Measurements from ENCODE around the gene TEKT3.

Gene TEKT3

DNA sequence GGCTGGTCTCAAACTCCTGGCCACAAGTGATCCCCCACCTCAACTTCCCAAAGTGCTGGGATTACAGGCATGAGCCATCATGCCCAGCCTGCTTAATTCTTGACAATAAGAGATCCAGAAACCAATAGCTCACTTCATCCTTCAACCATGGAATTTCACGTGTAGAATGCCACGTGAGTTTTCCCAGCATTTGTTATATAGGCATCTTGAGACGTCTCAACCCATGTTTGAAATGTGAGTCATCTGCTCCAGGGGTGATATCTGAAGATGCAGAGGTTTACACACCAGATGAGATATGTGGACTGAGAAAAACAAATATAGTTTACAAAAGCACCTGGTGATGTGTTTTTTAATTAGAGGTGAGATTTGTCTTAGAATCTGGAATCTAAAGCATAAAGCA is 7.1 kb downstream of the TEKT3 start:
- H3K4me3 ChIP-seq (ENCODE audit: low read length) = no peak overlapping the region
- TF ChIP-seq ZNF274 (IDR thresholded peaks at IDR 0.05; ENCODE audit: low read depth, low read length) = no peak

DNA sequence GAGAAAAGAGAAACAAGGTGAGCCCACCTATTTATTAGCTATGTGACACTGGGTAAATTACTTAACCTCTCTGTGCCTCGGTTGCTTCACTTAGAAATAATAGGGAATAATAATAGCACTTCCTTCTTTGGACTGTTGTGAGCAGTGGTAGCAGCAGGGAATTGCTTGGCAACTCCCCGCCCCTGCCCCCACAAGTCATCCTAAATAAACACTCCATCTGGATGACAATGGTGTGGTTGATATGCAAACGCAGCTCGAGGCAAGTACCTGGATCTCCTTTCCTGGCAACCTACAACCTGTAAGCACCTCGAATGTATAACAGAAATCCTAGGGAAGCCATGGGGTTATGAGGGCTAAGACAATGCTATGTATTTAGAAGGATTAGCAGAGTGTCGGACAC is 9.1 kb downstream of the TEKT3 start:
- no peak for TF ChIP-seq ZNF274 (IDR thresholded peaks at IDR 0.05; ENCODE audit: low read depth, low read length)
- no peak overlapping the region for H3K4me3 ChIP-seq (ENCODE audit: low read length)

DNA sequence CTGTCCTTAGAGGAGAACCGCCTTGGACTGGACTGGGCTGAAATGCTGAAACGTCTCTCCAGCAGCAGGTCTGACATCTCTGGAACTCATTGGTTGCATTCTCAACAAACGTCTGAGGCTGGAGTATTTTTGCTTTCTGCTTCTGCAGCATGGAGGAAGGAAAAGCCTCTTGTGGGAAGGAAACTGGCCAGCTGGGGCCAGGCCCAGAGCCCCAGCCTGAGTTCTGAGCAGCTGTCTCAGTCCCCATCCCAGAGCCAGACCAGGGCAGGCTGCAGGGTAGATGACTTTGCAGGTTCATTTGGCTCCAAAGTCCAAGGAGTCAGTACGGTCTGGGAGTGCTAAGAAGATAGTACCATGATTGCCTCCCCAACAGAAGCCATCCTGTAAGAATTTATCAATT is 18.3 kb downstream of the TEKT3 start:
- no peak for TF ChIP-seq ZNF274 (IDR thresholded peaks at IDR 0.05; ENCODE audit: low read depth, low read length)
- no peak overlapping the region for H3K4me3 ChIP-seq (ENCODE audit: low read length)

DNA sequence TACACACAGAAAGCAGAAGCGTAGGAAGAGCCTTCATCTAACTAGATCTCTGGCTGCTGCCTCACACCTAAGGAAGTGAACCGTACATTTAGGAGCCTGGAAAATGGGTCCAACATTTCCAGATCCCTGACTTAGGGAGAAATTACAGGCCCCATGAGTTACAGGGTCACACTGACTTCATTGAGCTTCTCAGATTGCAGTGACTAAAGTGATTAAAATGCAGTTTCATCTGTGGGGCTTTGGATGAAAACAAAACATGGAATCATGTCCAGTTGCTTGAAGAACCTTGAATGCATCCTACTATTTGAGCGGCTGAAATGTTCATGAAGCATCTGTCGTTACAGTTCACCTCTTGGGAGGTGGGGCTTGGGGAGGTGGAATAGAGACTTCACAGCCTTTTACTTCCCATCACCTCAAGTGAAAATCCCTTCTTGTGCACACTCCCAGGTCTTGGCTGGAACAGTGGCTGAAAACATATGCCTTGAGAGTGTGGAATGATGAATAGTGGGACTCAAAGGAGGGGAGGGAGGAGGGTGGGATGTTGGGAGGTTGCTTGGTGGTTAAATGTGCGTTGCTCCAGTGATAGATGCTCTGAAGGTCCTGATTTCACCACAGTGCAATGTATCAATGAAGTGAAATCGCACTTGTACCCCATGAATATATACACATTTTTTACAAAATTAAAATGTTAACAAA is 19.7 kb downstream of the TEKT3 start:
- TF ChIP-seq ZNF274 (IDR thresholded peaks at IDR 0.05; ENCODE audit: low read depth, low read length) = no peak
- no peak overlapping the region for H3K4me3 ChIP-seq (ENCODE audit: low read length)

DNA sequence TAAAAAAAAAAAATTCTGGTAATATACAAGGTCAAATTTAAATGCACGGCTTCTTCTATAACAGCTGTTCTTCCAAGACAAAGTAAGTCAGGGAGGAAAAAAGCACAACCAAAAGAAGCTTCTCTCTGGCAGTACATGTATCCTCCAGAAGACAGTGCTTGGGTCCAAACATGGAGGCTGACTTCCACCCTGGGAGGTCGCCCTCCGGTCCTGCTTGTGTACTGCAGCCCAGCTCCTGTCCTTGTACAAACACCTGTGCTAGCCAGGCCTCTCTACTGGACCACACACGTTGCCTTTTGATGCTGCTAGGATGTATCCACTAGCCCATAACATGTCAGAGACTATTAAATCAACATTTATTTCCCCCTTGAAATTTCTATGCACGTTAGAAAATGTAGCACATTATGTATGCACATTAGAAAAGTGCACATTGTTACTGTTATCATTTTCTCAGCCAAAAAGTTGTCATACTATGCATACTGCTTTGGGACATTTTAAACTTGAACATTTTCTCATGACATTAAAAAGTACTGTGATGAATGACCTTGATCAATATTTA is 21.9 kb downstream of the TEKT3 start:
- no peak overlapping the region for H3K4me3 ChIP-seq (ENCODE audit: low read length)
- no peak for TF ChIP-seq ZNF274 (IDR thresholded peaks at IDR 0.05; ENCODE audit: low read depth, low read length)

DNA sequence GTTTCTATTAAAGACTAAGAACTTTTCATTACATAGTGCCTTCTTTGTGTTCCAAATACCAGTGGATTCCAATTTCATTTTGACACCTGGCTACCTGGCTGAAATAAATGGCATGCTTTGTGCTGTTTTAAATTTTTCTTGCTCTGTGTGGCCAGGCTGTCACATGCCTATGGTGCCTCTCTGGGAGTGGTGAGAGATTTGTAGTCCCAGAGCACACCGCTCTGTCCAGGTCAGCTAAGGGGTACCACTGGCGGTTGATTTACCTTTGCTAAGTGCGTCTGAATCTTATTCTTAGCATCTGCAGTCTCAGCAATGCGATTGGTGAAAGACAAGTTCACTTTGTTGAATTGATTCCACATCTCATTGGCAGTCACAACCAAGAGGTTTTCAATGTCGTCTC is 29.4 kb downstream of the TEKT3 start:
- no peak overlapping the region for H3K4me3 ChIP-seq (ENCODE audit: low read length)
- no peak for TF ChIP-seq ZNF274 (IDR thresholded peaks at IDR 0.05; ENCODE audit: low read depth, low read length)

DNA sequence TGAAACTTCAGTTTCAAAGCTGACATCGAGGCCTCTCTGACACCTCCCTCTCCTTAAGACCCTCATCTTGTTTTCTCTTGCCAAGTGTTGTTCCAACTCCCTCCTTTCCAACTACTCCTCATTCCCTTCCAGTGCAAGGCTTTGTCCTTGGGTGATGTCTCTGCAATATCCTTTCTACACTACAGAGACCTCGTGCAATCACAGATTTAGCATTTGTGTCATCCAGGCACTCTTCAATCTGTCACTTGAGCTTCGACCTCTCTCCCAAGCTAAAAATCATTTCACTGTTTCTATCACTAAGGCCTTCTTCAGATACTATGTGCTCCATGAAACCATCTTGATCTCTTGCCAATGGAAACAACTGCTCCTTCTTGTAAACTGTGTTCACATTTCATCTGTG is 31.6 kb downstream of the TEKT3 start:
- TF ChIP-seq ZNF274 (IDR thresholded peaks at IDR 0.05; ENCODE audit: low read depth, low read length) = no peak
- H3K4me3 ChIP-seq (ENCODE audit: low read length) = no peak overlapping the region

DNA sequence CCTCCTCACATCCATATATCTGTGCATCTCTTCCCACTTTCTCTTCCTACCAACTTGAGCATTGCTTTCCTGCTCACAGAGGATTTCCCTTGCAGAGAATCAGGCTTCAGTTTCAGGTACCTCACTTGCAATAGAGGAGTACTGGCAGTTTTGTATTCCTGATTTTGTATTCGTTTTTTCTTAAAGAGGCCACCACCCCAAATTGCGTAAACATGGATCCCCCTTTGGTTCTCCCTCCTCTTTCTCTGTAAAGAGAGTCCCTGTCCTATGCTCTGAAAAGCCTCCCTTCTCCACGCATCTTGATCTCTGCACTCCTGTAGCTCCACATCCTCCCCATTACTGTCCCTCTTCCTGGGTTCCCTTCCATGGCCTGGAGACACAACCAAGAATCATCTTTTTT is 32.2 kb downstream of the TEKT3 start:
- TF ChIP-seq ZNF274 (IDR thresholded peaks at IDR 0.05; ENCODE audit: low read depth, low read length) = no peak
- no peak overlapping the region for H3K4me3 ChIP-seq (ENCODE audit: low read length)

DNA sequence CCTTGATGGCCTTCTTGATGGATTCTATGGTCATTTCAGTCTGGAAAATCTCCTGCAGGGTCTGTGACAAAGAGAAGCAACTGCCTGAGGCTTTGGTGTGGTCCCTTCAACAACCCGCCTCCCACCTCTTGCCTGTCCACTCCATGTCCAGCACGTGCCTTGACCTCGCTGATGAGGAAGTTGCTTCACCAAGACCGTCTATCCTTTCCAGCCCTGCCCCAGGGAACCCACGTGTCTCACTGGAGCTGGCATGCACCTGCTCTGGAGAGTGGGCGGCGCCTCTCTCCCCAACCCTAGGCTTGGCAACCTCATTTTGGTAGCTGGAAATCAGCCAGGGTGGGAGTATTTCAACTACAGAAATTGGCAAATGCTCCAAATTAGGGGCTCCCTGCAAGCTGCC is 32.6 kb downstream of the TEKT3 start:
- H3K4me3 ChIP-seq (ENCODE audit: low read length) = no peak overlapping the region
- TF ChIP-seq ZNF274 (IDR thresholded peaks at IDR 0.05; ENCODE audit: low read depth, low read length) = no peak

DNA sequence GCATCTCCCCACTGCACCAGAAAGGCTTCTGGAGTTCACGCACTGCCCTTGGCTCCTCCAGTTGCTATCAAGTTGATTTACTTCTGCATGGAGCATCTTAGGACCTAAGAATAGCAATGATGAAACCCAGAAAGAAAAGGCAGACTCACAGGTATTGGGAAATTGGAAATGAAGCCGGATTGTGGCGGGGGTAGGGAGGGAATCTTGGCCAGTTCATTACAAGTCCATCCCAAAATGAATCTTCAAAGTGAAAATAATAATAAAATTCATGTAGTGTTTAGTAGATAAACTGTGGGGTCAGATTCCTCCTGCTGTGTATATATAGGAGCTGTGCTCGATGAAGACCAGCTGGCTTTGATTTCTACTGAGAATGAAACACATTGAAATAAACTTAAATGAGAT is 33.7 kb downstream of the TEKT3 start:
- H3K4me3 ChIP-seq (ENCODE audit: low read length) = no peak overlapping the region
- TF ChIP-seq ZNF274 (IDR thresholded peaks at IDR 0.05; ENCODE audit: low read depth, low read length) = no peak

DNA sequence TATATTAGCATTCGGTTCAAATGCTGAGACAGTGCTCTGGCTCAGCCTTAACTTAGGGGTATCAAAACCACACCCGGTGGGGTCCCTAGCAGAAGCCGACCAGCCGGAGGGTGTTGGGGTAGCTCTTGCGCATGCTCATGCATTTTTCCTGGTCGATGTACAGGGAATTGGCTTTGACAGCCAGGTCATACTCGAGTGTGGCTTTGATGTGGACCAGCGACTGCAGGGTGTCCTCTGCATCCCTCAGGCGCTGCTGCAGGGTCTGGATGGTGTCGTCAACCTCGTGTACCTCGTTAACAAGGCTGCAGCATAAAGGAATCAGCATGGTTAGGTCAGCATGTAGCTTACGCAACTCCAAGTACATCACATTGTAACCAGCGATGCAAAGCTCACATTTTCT is 37.5 kb downstream of the TEKT3 start:
- no peak for TF ChIP-seq ZNF274 (IDR thresholded peaks at IDR 0.05; ENCODE audit: low read depth, low read length)
- no peak overlapping the region for H3K4me3 ChIP-seq (ENCODE audit: low read length)

DNA sequence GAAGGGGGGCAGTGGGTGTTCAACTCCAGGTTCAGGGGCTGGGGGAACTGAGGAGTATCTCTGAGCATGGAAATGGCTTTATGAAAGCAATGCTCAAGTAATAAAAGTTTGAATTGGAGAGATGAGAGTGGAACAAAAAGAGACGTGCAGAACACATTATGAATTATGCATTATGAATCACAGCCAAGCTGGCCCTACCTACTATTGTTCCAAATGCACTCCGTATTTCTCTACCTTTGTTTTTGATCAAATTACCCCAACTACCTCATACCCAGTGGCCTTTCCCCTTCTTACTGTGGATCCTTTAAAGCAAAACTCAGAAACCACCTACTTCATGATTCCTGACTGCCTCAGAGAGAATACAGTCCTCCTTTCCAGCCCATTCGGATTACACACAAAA is 38.1 kb downstream of the TEKT3 start:
- H3K4me3 ChIP-seq (ENCODE audit: low read length) = no peak overlapping the region
- TF ChIP-seq ZNF274 (IDR thresholded peaks at IDR 0.05; ENCODE audit: low read depth, low read length) = no peak

DNA sequence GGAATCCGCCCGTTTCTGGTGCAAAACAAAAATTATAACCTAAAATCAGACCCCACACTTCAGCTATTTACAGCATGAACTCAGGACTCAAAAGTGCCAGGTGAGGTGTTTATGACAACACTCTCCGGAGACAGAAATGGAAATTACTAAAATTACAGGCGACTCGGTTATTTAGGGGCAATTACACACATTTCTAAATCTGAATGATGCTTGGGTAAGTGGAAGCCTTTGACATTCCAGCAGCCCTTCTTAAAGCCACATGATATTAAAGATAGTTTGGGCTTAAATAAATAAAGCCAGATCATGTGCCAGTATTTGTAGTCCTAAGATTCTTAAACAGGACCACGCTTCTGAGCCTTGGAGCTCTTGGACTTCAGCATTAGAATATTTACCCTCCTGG is 39.6 kb downstream of the TEKT3 start:
- no peak for TF ChIP-seq ZNF274 (IDR thresholded peaks at IDR 0.05; ENCODE audit: low read depth, low read length)
- no peak overlapping the region for H3K4me3 ChIP-seq (ENCODE audit: low read length)

DNA sequence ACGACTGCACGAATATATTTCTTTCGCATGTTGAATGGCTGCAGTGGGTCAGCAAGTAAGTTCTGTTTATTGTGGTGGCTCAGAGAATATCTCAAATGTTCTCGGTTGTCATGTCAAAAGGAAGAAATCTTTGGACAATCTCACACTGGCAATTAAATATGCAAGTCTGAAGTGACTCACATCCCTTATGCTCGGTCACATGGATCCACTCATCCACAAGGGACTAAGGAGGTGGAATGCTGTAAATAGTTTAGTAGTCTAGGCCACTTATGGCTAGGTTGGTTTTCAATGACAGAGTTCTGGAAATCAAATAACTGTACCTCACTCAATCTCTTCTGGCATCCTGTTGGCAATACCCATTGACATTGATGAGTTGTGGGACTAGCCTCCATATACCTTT is 43.2 kb downstream of the TEKT3 start:
- TF ChIP-seq ZNF274 (IDR thresholded peaks at IDR 0.05; ENCODE audit: low read depth, low read length) = no peak

DNA sequence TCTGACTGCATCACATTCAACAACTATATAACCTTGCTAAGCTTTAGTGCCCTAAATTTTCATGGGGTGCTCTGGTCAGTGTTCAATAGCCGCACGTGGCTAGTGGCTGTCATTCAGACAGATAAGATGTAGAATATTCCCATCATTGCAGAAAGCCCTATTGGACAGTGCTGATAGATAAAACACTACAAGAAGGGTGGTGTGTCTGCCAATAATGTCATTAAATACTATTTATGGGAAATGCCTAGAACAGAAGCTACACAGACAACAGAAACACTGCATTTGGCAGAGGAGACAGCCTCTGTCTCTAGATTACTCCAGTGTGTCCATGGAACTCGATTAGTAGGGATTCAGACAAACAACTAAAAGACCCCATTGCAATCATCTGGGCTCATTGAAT is 47.8 kb downstream of the TEKT3 start:
- TF ChIP-seq ZNF274 (IDR thresholded peaks at IDR 0.05; ENCODE audit: low read depth, low read length) = no peak
- no peak overlapping the region for H3K4me3 ChIP-seq (ENCODE audit: low read length)

More for the DNA sequence above, 43.2 kb downstream of the TEKT3 start:
- no peak overlapping the region for H3K4me3 ChIP-seq (ENCODE audit: low read length)

Measured in GM08714 (cell line).